Effector CD8-positive, alpha-beta T cell (primary cell): ENCODE measurements around the gene GIT2.
A peak's percentile ranks its signal among the peaks of the same experiment; 100 is the strongest.
"Not testable (repeated sequence)": the region's sequence is repeated elsewhere in the genome, so short reads cannot be mapped to it uniquely, and the experiment has no call there.

ENCODE experiments used
- DNase-seq: peaks from one replicate; lab custom pipeline; 2025; lab: John Stamatoyannopoulos, UW
- total RNA-seq, 4 experiments: gene quantifications; one replicate each; lab custom pipeline; 2026; lab: John Stamatoyannopoulos, UW

The GIT2 gene, protein sequence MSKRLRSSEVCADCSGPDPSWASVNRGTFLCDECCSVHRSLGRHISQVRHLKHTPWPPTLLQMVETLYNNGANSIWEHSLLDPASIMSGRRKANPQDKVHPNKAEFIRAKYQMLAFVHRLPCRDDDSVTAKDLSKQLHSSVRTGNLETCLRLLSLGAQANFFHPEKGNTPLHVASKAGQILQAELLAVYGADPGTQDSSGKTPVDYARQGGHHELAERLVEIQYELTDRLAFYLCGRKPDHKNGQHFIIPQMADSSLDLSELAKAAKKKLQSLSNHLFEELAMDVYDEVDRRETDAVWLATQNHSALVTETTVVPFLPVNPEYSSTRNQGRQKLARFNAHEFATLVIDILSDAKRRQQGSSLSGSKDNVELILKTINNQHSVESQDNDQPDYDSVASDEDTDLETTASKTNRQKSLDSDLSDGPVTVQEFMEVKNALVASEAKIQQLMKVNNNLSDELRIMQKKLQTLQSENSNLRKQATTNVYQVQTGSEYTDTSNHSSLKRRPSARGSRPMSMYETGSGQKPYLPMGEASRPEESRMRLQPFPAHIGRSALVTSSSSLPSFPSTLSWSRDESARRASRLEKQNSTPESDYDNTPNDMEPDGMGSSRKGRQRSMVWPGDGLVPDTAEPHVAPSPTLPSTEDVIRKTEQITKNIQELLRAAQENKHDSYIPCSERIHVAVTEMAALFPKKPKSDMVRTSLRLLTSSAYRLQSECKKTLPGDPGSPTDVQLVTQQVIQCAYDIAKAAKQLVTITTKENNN
- total RNA-seq: 129 to 225 (median 177) reads per million in 4 experiments

- DNase-seq: peak; percentile 90
Observed at GRCh38 chr12:109995686-109996482, at the start of gene GIT2. Gene GIT2, minus strand, starts transcription at chr12:109996368. Its CDS starts 144 bp downstream, at chr12:109996224.

- no peak for DNase-seq
Observed at GRCh38 chr12:110042264-110042663, 46.1 kb upstream of the GIT2 start.

DNA sequence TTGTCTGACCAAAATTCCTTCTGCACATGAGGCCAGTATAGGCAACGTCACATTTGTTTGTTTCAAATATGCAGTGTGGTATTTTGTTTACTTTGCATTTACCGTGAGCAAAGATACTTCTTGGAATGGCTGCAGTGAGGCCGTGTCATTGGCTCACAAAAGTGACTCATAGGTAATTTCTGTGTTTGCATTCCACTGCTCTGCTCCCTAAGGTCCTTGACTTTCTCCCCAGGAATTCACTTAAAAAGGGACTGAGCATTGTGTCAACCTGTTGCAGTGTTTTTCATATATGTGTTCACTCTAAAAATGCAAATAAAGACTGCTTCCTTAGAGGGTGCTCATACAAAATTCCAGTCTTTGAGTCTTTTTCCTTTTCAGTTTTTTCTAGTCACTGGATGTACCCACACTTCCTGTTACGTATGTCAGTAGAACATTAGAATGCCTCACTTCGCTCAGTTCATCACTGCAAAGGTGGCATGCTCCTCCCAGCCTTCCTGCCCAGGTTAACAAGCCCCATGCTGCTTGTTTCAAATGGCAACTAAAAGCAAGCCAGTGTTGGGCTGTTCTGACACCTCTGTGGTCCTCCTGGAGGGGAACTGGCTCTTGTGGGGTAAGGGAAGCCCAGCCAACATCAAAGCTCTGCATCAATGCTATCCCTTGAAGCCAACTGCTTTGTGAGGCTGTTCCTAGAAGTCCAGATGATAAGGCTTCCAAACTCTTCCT lies 43.1 kb upstream of the GIT2 start:
- no peak for DNase-seq

GRCh38 chr12:110038741-110039084 lies 42.5 kb upstream of the GIT2 start:
- no peak for DNase-seq

DNA sequence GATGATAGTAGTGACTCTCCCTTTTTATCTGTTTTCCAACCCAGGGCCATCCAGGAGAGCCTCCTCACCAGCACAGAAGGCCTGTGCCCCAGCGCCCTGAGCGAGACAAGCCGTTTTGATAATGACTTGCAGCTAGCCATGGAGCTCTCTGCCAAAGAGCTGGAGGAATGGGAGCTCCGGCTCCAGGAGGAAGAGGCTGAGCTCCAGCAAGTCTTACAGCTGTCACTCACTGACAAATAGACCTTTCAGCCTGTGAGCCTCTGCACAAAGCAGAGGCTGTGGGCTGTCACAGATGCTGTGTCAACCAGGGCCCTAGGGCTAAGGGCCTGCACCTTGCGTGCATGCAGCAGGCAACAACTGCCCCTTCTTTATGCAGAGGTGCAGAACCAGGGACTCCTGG lies 41.1 kb upstream of the GIT2 start:
- DNase-seq: no peak

GRCh38 chr12:110035534-110036104 lies 39.5 kb upstream of the GIT2 start:
- no peak for DNase-seq

DNA sequence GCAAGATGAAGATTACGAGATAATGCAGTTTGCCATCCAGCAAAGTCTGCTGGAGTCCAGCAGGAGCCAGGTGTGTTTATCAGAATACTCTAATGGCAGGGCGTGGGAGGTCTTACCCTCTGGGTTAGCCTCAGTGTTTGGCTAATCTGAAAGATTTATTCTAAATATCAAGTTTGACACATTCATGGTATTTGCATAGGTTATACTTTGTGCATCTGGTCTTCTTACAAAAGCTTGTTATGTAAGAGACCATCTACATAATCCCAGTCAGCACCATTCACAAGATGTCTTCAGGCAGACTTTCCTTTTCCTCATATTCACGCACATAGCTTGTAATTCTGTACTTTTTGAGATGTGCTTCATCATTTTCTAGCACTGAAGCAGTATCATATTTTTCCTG lies 37.7 kb upstream of the GIT2 start:
- no peak for DNase-seq

DNA sequence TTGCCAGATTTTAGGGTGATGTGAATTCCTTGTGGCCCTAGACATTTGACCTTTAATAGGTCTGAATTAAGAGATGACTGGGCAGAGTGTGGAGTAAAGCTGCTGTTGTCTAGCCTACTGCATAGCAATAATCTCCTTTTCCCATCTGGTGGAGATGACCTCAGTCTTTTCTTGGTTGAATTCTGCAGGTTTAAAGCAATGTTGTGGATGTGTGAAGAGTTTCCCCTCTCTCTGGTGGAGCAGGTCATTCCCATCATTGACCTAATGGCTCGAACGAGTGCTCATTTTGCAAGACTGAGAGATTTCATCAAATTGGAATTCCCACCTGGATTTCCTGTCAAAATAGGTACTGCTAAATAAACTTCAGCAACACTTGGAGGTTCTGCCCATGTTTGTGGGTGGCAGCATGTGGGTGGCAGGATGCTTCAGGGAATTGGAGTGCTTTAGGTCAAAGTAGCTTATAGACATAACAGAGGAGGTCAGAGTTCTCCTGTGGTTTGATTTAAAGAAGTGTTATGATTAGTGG lies 33.2 kb upstream of the GIT2 start:
- DNase-seq: no peak

- no peak for DNase-seq
Observed at GRCh38 chr12:110028323-110028722, 32.2 kb upstream of the GIT2 start.

GRCh38 chr12:110024051-110024450 lies 27.9 kb upstream of the GIT2 start:
- no peak for DNase-seq

- no peak for DNase-seq
Observed at GRCh38 chr12:110023059-110023980, 27.2 kb upstream of the GIT2 start.

DNA sequence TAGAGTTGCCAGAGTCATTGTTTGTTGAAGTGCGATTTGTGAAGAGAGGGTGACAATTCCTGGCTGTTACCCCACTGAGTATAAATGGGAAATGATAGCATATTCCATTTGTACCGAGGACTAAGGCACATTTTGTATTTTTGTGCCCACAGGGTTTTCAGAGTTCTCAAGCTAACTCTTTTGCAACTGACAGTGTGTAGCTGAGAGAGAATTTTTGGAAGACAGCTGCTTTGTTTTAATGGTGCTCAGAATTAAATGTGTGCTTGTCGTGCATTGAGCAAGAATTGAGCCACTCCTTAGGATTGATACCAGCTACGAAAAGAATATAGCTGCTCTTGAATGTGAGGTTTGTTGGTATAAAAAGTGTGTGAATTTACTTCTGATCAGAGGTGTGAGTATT lies 24.8 kb upstream of the GIT2 start:
- DNase-seq: no peak

GRCh38 chr12:110015132-110015531 lies 19.0 kb upstream of the GIT2 start:
- no peak for DNase-seq

GRCh38 chr12:110012659-110013058 lies 16.5 kb upstream of the GIT2 start:
- no peak for DNase-seq

GRCh38 chr12:110012137-110012536 lies 16.0 kb upstream of the GIT2 start:
- no peak for DNase-seq

- no peak for DNase-seq
Observed at GRCh38 chr12:110010853-110011723, 14.9 kb upstream of the GIT2 start.

GRCh38 chr12:110008681-110009398 lies 12.7 kb upstream of the GIT2 start:
- not testable (repeated sequence) for DNase-seq

DNA sequence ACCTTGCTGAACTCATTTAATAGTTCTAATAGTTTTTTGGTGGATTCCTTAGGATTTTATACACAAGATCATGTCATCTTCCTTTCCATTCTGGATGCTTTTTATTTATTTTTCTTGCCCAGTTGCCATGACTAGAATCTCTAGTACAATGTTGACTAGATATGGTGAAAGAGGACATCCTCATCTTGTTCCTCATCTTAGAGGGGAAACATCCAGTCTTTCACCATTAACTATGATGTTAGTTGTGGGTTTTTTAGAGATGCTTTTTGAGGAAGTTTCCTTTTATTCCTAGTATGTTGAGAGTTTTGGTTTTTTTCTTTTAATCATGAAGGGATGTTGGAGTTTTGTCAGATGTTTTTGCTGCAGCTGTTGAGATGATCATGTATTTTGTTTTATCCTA lies 11.7 kb upstream of the GIT2 start:
- DNase-seq: no peak
